Nucleus accumbens (tissue), 56 donors: Measurements from ENCODE around the gene RTF1.
A peak's percentile ranks its signal among the peaks of the same experiment; 100 is the strongest.
"Not testable (repeated sequence)": the region's sequence is repeated elsewhere in the genome, so short reads cannot be mapped to it uniquely, and the experiment has no call there.

Source experiments
- DNase-seq, 56 donors: peaks; one replicate each; lab custom pipeline; 2025; lab: John Stamatoyannopoulos, UW

RTF1 gene

GRCh38 chr15:41435037-41435786 lies 18.3 kb downstream of the RTF1 start:
- DNase-seq = no peak

GRCh38 chr15:41437448-41437847 lies 20.6 kb downstream of the RTF1 start:
- DNase-seq = no peak

- DNase-seq = peak in 40 of 56 donors; percentile 0 to 72 (median 20)
These were observed 21.3 kb downstream of the RTF1 start for GRCh38 chr15:41438206-41438605.

- not testable (repeated sequence) for DNase-seq
These were observed 21.9 kb downstream of the RTF1 start for GRCh38 chr15:41438745-41439144.

- no peak for DNase-seq
These were observed 26.4 kb downstream of the RTF1 start for GRCh38 chr15:41443275-41443674.

GRCh38 chr15:41445399-41445798 lies 28.5 kb downstream of the RTF1 start:
- no peak for DNase-seq

- no peak for DNase-seq
These were observed 45.3 kb downstream of the RTF1 start for GRCh38 chr15:41462084-41462795.

GRCh38 chr15:41464889-41465580 lies 48.1 kb downstream of the RTF1 start:
- DNase-seq = no peak

- DNase-seq = peak in 2 of 56 donors; percentile 0 to 1
These were observed 49.0 kb downstream of the RTF1 start for GRCh38 chr15:41465822-41466421.

- DNase-seq = no peak
These were observed 49.8 kb downstream of the RTF1 start for GRCh38 chr15:41466711-41467110.

- DNase-seq = not testable (repeated sequence)
These were observed 52.7 kb downstream of the RTF1 start for GRCh38 chr15:41469644-41470043.

GRCh38 chr15:41473418-41473817 lies 56.5 kb downstream of the RTF1 start:
- DNase-seq = no peak

GRCh38 chr15:41474436-41474835 lies 57.5 kb downstream of the RTF1 start:
- no peak for DNase-seq

- no peak for DNase-seq
These were observed 58.0 kb downstream of the RTF1 start for GRCh38 chr15:41474941-41475340.

GRCh38 chr15:41476416-41477048 lies 59.6 kb downstream of the RTF1 start:
- DNase-seq = no peak

GRCh38 chr15:41480396-41481140 lies 63.7 kb downstream of the RTF1 start:
- no peak for DNase-seq

- DNase-seq = no peak
These were observed 65.4 kb downstream of the RTF1 start for GRCh38 chr15:41482110-41482877.

GRCh38 chr15:41483115-41483514 lies 66.2 kb downstream of the RTF1 start:
- DNase-seq = no peak

GRCh38 chr15:41483519-41483918 lies 66.6 kb downstream of the RTF1 start:
- no peak for DNase-seq
